ENCODE measurements around the gene SLC22A23. TPM values are rescaled to one million over a fixed set of nuclear protein-coding genes. Genes with fewer than 3 reads are reported as not detected.
A peak's percentile ranks its signal among the peaks of the same experiment; 100 is the strongest.

The SLC22A23 gene
- total RNA-seq, 4 donors from 2014 or later, result 6.6 to 25.0 (median 14.6) TPM

DNA sequence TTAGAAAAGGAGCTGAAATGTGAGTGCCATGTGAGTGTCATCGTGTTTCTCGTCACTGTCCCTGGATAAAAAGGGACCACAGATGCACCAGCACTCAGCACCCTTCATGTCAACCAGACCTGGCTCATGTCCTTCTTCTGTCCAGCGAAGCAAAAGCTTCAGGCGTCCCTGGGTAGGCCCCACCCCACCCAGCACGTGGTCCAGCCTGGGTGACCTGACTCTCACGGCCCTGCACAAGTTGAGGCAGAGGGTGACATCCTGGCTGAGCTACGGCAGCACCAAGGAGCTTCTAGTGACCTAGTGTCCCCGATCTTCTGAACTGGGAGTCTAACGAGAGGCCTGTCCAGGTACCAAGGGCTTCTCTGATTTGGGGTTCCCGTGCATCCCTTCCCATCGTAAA lies 160.3 kb downstream of the SLC22A23 start:
- in situ Hi-C loops (cut with MboI; ENCODE audit: low sequenced_read_pairs in 4 of 4), result loop anchor here (25.0 kb wide), 2 partner anchors 166 to 716 kb away; partner anchors contain the start of gene SLC22A23 (in 4 of the 4)
- TF ChIP-seq, protein P1, sequence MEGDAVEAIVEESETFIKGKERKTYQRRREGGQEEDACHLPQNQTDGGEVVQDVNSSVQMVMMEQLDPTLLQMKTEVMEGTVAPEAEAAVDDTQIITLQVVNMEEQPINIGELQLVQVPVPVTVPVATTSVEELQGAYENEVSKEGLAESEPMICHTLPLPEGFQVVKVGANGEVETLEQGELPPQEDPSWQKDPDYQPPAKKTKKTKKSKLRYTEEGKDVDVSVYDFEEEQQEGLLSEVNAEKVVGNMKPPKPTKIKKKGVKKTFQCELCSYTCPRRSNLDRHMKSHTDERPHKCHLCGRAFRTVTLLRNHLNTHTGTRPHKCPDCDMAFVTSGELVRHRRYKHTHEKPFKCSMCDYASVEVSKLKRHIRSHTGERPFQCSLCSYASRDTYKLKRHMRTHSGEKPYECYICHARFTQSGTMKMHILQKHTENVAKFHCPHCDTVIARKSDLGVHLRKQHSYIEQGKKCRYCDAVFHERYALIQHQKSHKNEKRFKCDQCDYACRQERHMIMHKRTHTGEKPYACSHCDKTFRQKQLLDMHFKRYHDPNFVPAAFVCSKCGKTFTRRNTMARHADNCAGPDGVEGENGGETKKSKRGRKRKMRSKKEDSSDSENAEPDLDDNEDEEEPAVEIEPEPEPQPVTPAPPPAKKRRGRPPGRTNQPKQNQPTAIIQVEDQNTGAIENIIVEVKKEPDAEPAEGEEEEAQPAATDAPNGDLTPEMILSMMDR (IDR thresholded peaks at IDR 0.05 in 4 of 5, conservative IDR thresholded peaks at IDR 0.05 in 1 of 5), result no peak
- no peak for TF ChIP-seq POLR2A (IDR thresholded peaks at IDR 0.05)
- H3K4me3 ChIP-seq, result no peak overlapping the region
- no peaks in the 10 kb centered on the region for H3K27me3 ChIP-seq
- intact Hi-C loops (cut with DNase I; ENCODE audit: low total_unique reads), result loop anchor here (5.0 kb wide), 3 partner anchors 51 to 161 kb away; partner anchors contain the start of gene SLC22A23
- no peak for ATAC-seq
- H3K9me3 ChIP-seq, result no peaks in the 10 kb centered on the region
- H3K36me3 ChIP-seq, result no peaks in the 10 kb centered on the region
- H3K27ac ChIP-seq, result no peak overlapping the region
- DNase-seq, result no peak
- peaks cover 7 to 12% of the 10 kb centered on the region in 2 donors for H3K4me1 ChIP-seq

DNA sequence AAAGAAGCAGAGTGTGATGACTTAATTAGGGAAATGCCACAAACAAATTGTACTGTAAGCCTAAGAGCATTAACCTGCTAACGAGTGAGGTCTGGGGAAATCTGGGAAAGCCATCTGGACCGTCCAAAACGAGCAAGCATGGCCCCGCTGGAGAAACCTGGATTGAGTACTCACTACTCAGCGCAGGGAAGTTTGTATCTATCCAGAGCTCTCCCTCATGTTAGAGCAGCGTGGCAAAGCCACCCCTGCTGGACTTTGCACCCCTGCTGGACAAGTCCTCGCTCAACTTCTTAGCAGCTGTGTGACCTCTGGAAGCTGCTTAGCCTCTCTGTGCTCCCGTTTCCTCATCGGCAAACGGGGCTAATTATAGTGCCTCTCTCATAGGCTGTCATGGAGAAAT lies 160.8 kb downstream of the SLC22A23 start:
- no peaks in the 10 kb centered on the region for H3K9me3 ChIP-seq
- H3K27ac ChIP-seq, result peak overlapping the region; percentile 38 to 72 (median 58)
- DNase-seq (no peak), ATAC-seq (no peak)
- H3K4me1 ChIP-seq, result peaks cover 7 to 12% of the 10 kb centered on the region in 2 donors
- no peaks in the 10 kb centered on the region for H3K36me3 ChIP-seq
- H3K4me3 ChIP-seq, result no peak overlapping the region
- intact Hi-C loops (cut with DNase I; ENCODE audit: low total_unique reads) (loop anchor here (5.0 kb wide), 3 partner anchors 51 to 161 kb away; partner anchors contain the start of gene SLC22A23), in situ Hi-C loops (cut with MboI; ENCODE audit: low sequenced_read_pairs in 4 of 4) (loop anchor here (25.0 kb wide), 2 partner anchors 166 to 716 kb away; partner anchors contain the start of gene SLC22A23 (in 4 of the 4))
- TF ChIP-seq POLR2A (IDR thresholded peaks at IDR 0.05), result no peak
- TF ChIP-seq, protein P1 (IDR thresholded peaks at IDR 0.05 in 4 of 5, conservative IDR thresholded peaks at IDR 0.05 in 1 of 5), result no peak
- H3K27me3 ChIP-seq, result no peaks in the 10 kb centered on the region

GRCh38 chr6:3294921-3295871 lies 161.7 kb downstream of the SLC22A23 start:
- TF ChIP-seq, protein P1 (IDR thresholded peaks at IDR 0.05 in 4 of 5, conservative IDR thresholded peaks at IDR 0.05 in 1 of 5), result peak; percentile 44 to 61 (median 51)
- TF ChIP-seq POLR2A (IDR thresholded peaks at IDR 0.05), result no peak
- intact Hi-C loops (cut with DNase I; ENCODE audit: low total_unique reads), result loop anchor here (5.0 kb wide), 3 partner anchors 52 to 162 kb away; partner anchors contain the start of gene SLC22A23
- no peaks in the 10 kb centered on the region for H3K27me3 ChIP-seq
- no peak overlapping the region for H3K4me3 ChIP-seq
- H3K27ac ChIP-seq, result peak overlapping the region; percentile 56 to 72 (median 63)
- in situ Hi-C loops (cut with MboI; ENCODE audit: low sequenced_read_pairs in 4 of 4), result loop anchor here (25.0 kb wide), 2 partner anchors 167 to 717 kb away; partner anchors contain the start of gene SLC22A23 (in 4 of the 4)
- H3K9me3 ChIP-seq, result no peaks in the 10 kb centered on the region
- H3K36me3 ChIP-seq, result no peaks in the 10 kb centered on the region
- peak; percentile 91 to 93 for DNase-seq
- ATAC-seq, result peak; percentile 96 to 97
- H3K4me1 ChIP-seq, result peaks cover 7 to 12% of the 10 kb centered on the region in 2 donors

- no peak overlapping the region for H3K27ac ChIP-seq
- ATAC-seq, result no peak
- DNase-seq, result peak in 1 of 2 donors; percentile 7
- intact Hi-C loops (cut with DNase I; ENCODE audit: low total_unique reads), result no loop called here
- TF ChIP-seq, protein P1 (IDR thresholded peaks at IDR 0.05 in 4 of 5, conservative IDR thresholded peaks at IDR 0.05 in 1 of 5), result no peak
- TF ChIP-seq POLR2A (IDR thresholded peaks at IDR 0.05), result no peak
- H3K9me3 ChIP-seq, result no peaks in the 10 kb centered on the region
- H3K4me3 ChIP-seq, result no peak overlapping the region
- in situ Hi-C loops (cut with MboI; ENCODE audit: low sequenced_read_pairs in 4 of 4), result loop anchor here (25.0 kb wide), 2 partner anchors 168 to 718 kb away; partner anchors contain the start of gene SLC22A23 (in 4 of the 4)
- H3K36me3 ChIP-seq, result no peaks in the 10 kb centered on the region
- H3K27me3 ChIP-seq, result no peaks in the 10 kb centered on the region
- H3K4me1 ChIP-seq, result peaks cover 7 to 12% of the 10 kb centered on the region in 2 donors
Observed at GRCh38 chr6:3294396-3294795, 162.5 kb downstream of the SLC22A23 start.

Measured in gastrocnemius medialis (tissue), 4 donors.